HepG2 (cell line): ENCODE data around the gene AADACL4. TPM values are rescaled to one million over a fixed set of nuclear protein-coding genes. Genes with fewer than 3 reads are reported as not detected.

Experiments
- ARNTL ChIP-seq: sonication (generic); formaldehyde crosslinking; IDR thresholded peaks from 2 replicates; pipeline ENCODE4 v1.4.0; 2020; ENCODE audit warnings: mild to moderate bottlenecking, missing genetic modification reagents
- BCLAF1 ChIP-seq: fragments of 450-650 bp; IDR thresholded peaks from 2 replicates; pipeline ENCODE4 v1.6.1; 2017; ENCODE audit warnings: mild to moderate bottlenecking
- BRF2 ChIP-seq: sonication (generic); formaldehyde crosslinking; IDR thresholded peaks from 2 replicates; pipeline ENCODE4 v1.8.1; 2022; ENCODE audit warnings: mild to moderate bottlenecking, missing genetic modification reagents
- CREBL2 ChIP-seq: sonication (generic); formaldehyde crosslinking; IDR thresholded peaks from 2 replicates; pipeline ENCODE4 v1.8.1; 2023; ENCODE audit warnings: missing genetic modification reagents, mild to moderate bottlenecking, borderline replicate concordance
- FLYWCH1 ChIP-seq: sonication (generic); formaldehyde crosslinking; IDR thresholded peaks from 2 replicates; pipeline ENCODE4 v1.8.1; 2023; ENCODE audit warnings: mild to moderate bottlenecking, missing genetic modification reagents
- GLI4 ChIP-seq: sonication (generic); formaldehyde crosslinking; IDR thresholded peaks from 2 replicates; pipeline ENCODE4 v1.5.1; 2020; ENCODE audit warnings: missing genetic modification reagents, mild to moderate bottlenecking, moderate library complexity, borderline replicate concordance
- HNRNPK ChIP-seq: fragments of 200-400 bp; formaldehyde crosslinking; IDR thresholded peaks from 2 replicates; pipeline ENCODE4 v1.6.1; 2018; ENCODE audit warnings: low read length, low read depth, moderate library complexity, mild to moderate bottlenecking; ENCODE audit not compliant: poor library complexity, severe bottlenecking
- HNRNPLL ChIP-seq: fragments of 200-400 bp; formaldehyde crosslinking; IDR thresholded peaks from 2 replicates; pipeline ENCODE4 v1.6.1; 2017; ENCODE audit warnings: mild to moderate bottlenecking, low read depth, low read length; ENCODE audit not compliant: poor library complexity, severe bottlenecking
- LRRFIP1 ChIP-seq: sonication (generic); formaldehyde crosslinking; conservative IDR thresholded peaks from 2 replicates; pipeline ENCODE4 v1.4.0; 2020; ENCODE audit warnings: missing genetic modification reagents
- MED1 ChIP-seq: sonication (generic); formaldehyde crosslinking; IDR thresholded peaks from 2 replicates; pipeline ENCODE4 v1.4.0; 2020; ENCODE audit warnings: missing genetic modification reagents
- MED13 ChIP-seq: sonication (generic); formaldehyde crosslinking; IDR thresholded peaks from 2 replicates; pipeline ENCODE4 v1.5.0; 2020; ENCODE audit warnings: missing genetic modification reagents
- MLLT10 ChIP-seq: sonication (generic); formaldehyde crosslinking; IDR thresholded peaks from 2 replicates; pipeline ENCODE4 v1.4.0; 2020; ENCODE audit warnings: missing genetic modification reagents
- NBN ChIP-seq: fragments of 450-650 bp; conservative IDR thresholded peaks from 2 replicates; pipeline ENCODE4 v1.6.1; 2017
- ONECUT2 ChIP-seq: sonication (generic); formaldehyde crosslinking; IDR thresholded peaks from 2 replicates; pipeline ENCODE4 v1.4.0; 2020; ENCODE audit warnings: missing genetic modification reagents
- PPARG ChIP-seq: conservative IDR thresholded peaks from 2 replicates; pipeline ENCODE4 v1.6.1; 2016; ENCODE audit warnings: missing biosample characterization, missing genetic modification reagents
- SMARCE1 ChIP-seq: fragments of 450-650 bp; IDR thresholded peaks from 2 replicates; pipeline ENCODE4 v1.6.1; 2017; ENCODE audit warnings: borderline replicate concordance
- TEAD3 ChIP-seq: optimal IDR thresholded peaks from 2 replicates; pipeline ENCODE3; 2016; ENCODE audit warnings: borderline replicate concordance
- ZFP82 ChIP-seq: sonication (generic); formaldehyde crosslinking; IDR thresholded peaks from 2 replicates; pipeline ENCODE4 v1.5.1; 2020; ENCODE audit warnings: mild to moderate bottlenecking, missing genetic modification reagents, borderline replicate concordance
- ZIK1 ChIP-seq: sonication (generic); formaldehyde crosslinking; IDR thresholded peaks from 2 replicates; pipeline ENCODE4 v1.5.0; 2020; ENCODE audit warnings: mild to moderate bottlenecking, low read depth, missing genetic modification reagents, borderline replicate concordance
- ZNF34 ChIP-seq: sonication (generic); formaldehyde crosslinking; IDR thresholded peaks from 2 replicates; pipeline ENCODE4 v1.4.0; 2020; ENCODE audit warnings: mild to moderate bottlenecking, missing genetic modification reagents, borderline replicate concordance
- ZNF503 ChIP-seq: sonication (generic); formaldehyde crosslinking; IDR thresholded peaks from 2 replicates; pipeline ENCODE4 v1.4.0; 2020; ENCODE audit warnings: missing genetic modification reagents
- ZNF841 ChIP-seq: sonication (generic); formaldehyde crosslinking; IDR thresholded peaks from 2 replicates; pipeline ENCODE4 v1.8.1; 2023; ENCODE audit warnings: missing genetic modification reagents, borderline replicate concordance
- polyA plus RNA-seq, 8 experiments: library from polyadenylated mRNA; depleted of rRNA in 3 of 8; stranded (reverse) in 7 of 8; unstranded in 1 of 8; fragments of >200 nt; fragmentation: Illumina TruSeq in 4 of 8; extraction: Trizol in 4 of 8; gene quantifications; 2 replicates each; pipeline versions ENCODE4 v1.2.1 to v1.2.3, GENCODE V29; 2011 to 2016; ENCODE audit warnings: low read depth in 4 of 8, missing spikeins in 1 of 8, mixed read lengths in 1 of 8; ENCODE audit not compliant: insufficient read depth in 1 of 8
- total RNA-seq, 5 experiments: library from RNA; depleted of rRNA; stranded (reverse); fragments of >200 nt; fragmentation: Illumina TruSeq; extraction: Trizol; gene quantifications; 2 replicates each; pipeline ENCODE4 v1.2.3, GENCODE V29; 2016; ENCODE audit warnings: low read depth in 1 of 5

AADACL4 gene
- total and polyA plus RNA-seq, 2 of the 13 experiments (the other 11 are each of a cell fraction or from before 2014, with no cell fraction given) = not detected

- TF ChIP-seq LRRFIP1 (no peak), SMARCE1 (no peak), ZFP82 (CRISPR knock-in tag) (no peak), HNRNPK (no peak), MED13 (no peak), MLLT10 (CRISPR knock-in tag) (no peak), TEAD3 (no peak), GLI4 (no peak), HNRNPLL (no peak), MED1 (CRISPR knock-in tag) (peak; percentile 86), CREBL2 (CRISPR knock-in tag) (no peak), ZNF841 (no peak), BCLAF1 (no peak), BRF2 (CRISPR knock-in tag) (no peak), PPARG (CRISPR knock-in tag) (peak; percentile 60; the same call in 1 of the 2 replicates), NBN (no peak), FLYWCH1 (CRISPR knock-in tag) (no peak), ZIK1 (CRISPR knock-in tag) (no peak), ZNF34 (CRISPR knock-in tag) (no peak; the same call in 1 of the 2 replicates), ZNF503 (CRISPR knock-in tag) (peak; percentile 72), ARNTL (no peak), ONECUT2 (0 out of 2 replicates have a peak, but pooled peaks have one; percentile 27)
These were observed 29.3 kb upstream of the AADACL4 start (continued) for GRCh38 chr1:12614402-12615158.
